Natural killer cell (primary cell): ENCODE results near the gene SHF. TPM values are rescaled to one million over a fixed set of nuclear protein-coding genes. Genes with fewer than 3 reads are reported as not detected.
A peak's percentile ranks its signal among the peaks of the same experiment; 100 is the strongest.

Source experiments
- ATAC-seq, 3 donors: fragments of 150-1000 bp in 2 of 3; fragments of 200-7000 bp in 1 of 3; cut with Tn5 transposase; 1 replicate in 1 of 3; 2 replicates in 2 of 3; pipeline ENCODE4 v1.10.0; 2021; ENCODE audit warnings: mild to moderate bottlenecking in 2 of 3, moderate library complexity in 2 of 3
- DNase-seq, 2 donors: peaks; one replicate each; pipeline versions ENCODE4 v3.0.0 to v3.0.0-alpha.2; 2013 to 2021; ENCODE audit warnings: mixed read lengths in 1 of 2
- H3K27ac ChIP-seq: one replicate; pipeline ENCODE4 v1.5.1; 2013; ENCODE audit warnings: mild to moderate bottlenecking, low read length
- H3K27me3 ChIP-seq: one replicate; pipeline ENCODE4 v1.6.1; 2013; ENCODE audit warnings: low read length; ENCODE audit not compliant: control insufficient read depth, insufficient read depth
- H3K36me3 ChIP-seq: one replicate; pipeline ENCODE4 v1.6.1; 2013; ENCODE audit warnings: low read length; ENCODE audit not compliant: control insufficient read depth, insufficient read depth
- H3K4me1 ChIP-seq: one replicate; pipeline ENCODE4 v1.6.1; 2013; ENCODE audit warnings: low read length; ENCODE audit not compliant: control insufficient read depth, insufficient read depth
- H3K4me3 ChIP-seq: one replicate; pipeline ENCODE4 v1.5.1; 2013; ENCODE audit warnings: low read length
- H3K9me3 ChIP-seq: one replicate; pipeline ENCODE4 v1.6.1; 2013; ENCODE audit warnings: low read length; ENCODE audit not compliant: control insufficient read depth, insufficient read depth
- H3K27ac Mint-ChIP-seq, 2 donors: one replicate each; pipeline ENCODE4 v1.8.0; 2022; ENCODE audit warnings: mild to moderate bottlenecking in 2 of 2, mixed read lengths in 2 of 2, moderate library complexity in 1 of 2
- H3K27me3 Mint-ChIP-seq, 2 donors: one replicate each; pipeline ENCODE4 v1.8.0; 2022; ENCODE audit warnings: low read depth in 2 of 2, mixed read lengths in 2 of 2
- H3K36me3 Mint-ChIP-seq: one replicate; pipeline ENCODE4 v1.8.0; 2022; ENCODE audit warnings: mixed read lengths
- H3K4me1 Mint-ChIP-seq, 2 donors: one replicate each; pipeline ENCODE4 v1.8.0; 2022; ENCODE audit warnings: mixed read lengths in 2 of 2
- H3K4me3 Mint-ChIP-seq: one replicate; pipeline ENCODE4 v1.8.0; 2022; ENCODE audit warnings: mild to moderate bottlenecking, moderate library complexity, mixed read lengths
- H3K9me3 Mint-ChIP-seq, 2 donors: one replicate each; pipeline ENCODE4 v1.8.0; 2022; ENCODE audit warnings: mixed read lengths in 2 of 2
- CTCF ChIP-seq: fragments of 200-600 bp; IDR thresholded peaks from one replicate; pipeline ENCODE4 v1.8.0; 2022; ENCODE audit warnings: antibody characterized with exemption
- WGBS: methylation state at CpG from one replicate; pipeline ENCODE4 v1.1.7; 2013; ENCODE audit warnings: missing lambda C conversion rate; ENCODE audit not compliant: insufficient coverage; 5-methylcytosine and 5-hydroxymethylcytosine counted together
- intact Hi-C: fragments of 100-400 bp; cut with micrococcal nuclease; formaldehyde crosslinking; loops from one replicate; pipeline ENCODE4 v1.14.2; 2022
- total RNA-seq, 4 donors: library from RNA; stranded (reverse); fragments of 120-200 nt in 1 of 4; gene quantifications; one replicate each; pipeline versions ENCODE4 v1.2.3 to v1.2.4, GENCODE V29; 2013 to 2022

Gene SHF
- total RNA-seq, 3 donors from 2014 or later (not counting 1 experiment from before 2014, with no cell fraction given): 0.94 to 2.4 (median 1.7) TPM

GRCh38 chr15:45201557-45201859 lies 13.7 kb upstream of the SHF start:
- 85% methylated on average over 3 of the region's 3 CpGs for WGBS
- Mint-ChIP-seq H3K27me3 (peaks cover under 1 to 2% of the 10 kb centered on the region in 2 donors), H3K4me3 (no peak overlapping the region), H3K36me3 (no peaks in the 10 kb centered on the region), H3K9me3 (no peaks in the 10 kb centered on the region), H3K27ac (no peak overlapping the region), H3K4me1 (peaks cover 4 to 5% of the 10 kb centered on the region in 2 donors)
- no peaks in the 10 kb centered on the region for H3K36me3 ChIP-seq
- intact Hi-C loops: loop anchor here (2.0 to 10.0 kb wide), 6 partner anchors 77 to 917 kb away; partner anchors contain the start of genes BLOC1S6 and GOLM2
- H3K9me3 ChIP-seq: no peaks in the 10 kb centered on the region
- H3K4me1 ChIP-seq: peaks cover 20% of the 10 kb centered on the region
- no peaks in the 10 kb centered on the region for H3K27me3 ChIP-seq
- no peak overlapping the region for H3K4me3 ChIP-seq
- DNase-seq (peak in 1 of 2 donors; percentile 65), ATAC-seq (no peak)
- no peak for TF ChIP-seq CTCF
- peak overlapping the region; percentile 90 for H3K27ac ChIP-seq

- H3K9me3 Mint-ChIP-seq: no peaks in the 10 kb centered on the region
- ATAC-seq: peak; percentile 6 to 22 (median 17)
- intact Hi-C loops: loop anchor here (2.0 to 10.0 kb wide), 6 partner anchors 78 to 916 kb away; partner anchors contain the start of genes BLOC1S6 and GOLM2
- DNase-seq: peak; percentile 77 to 86
- Histone ChIP-seq H3K27me3 (no peaks in the 10 kb centered on the region), H3K36me3 (no peaks in the 10 kb centered on the region), H3K27ac (peak overlapping the region; percentile 90), H3K9me3 (no peaks in the 10 kb centered on the region), H3K4me1 (peaks cover 20% of the 10 kb centered on the region), H3K4me3 (peak overlapping the region; percentile 55)
- WGBS: under 1% methylated on average over 32 of the region's 34 CpGs
- no peak overlapping the region for H3K4me3 Mint-ChIP-seq
- H3K27ac Mint-ChIP-seq: no peak overlapping the region
- TF ChIP-seq CTCF: no peak
- no peaks in the 10 kb centered on the region for H3K36me3 Mint-ChIP-seq
- peaks cover 4 to 5% of the 10 kb centered on the region in 2 donors for H3K4me1 Mint-ChIP-seq
- no peaks in the 10 kb centered on the region for H3K27me3 Mint-ChIP-seq
These were observed 13.2 kb upstream of the SHF start for GRCh38 chr15:45200799-45201556.

- no peaks in the 10 kb centered on the region for H3K9me3 ChIP-seq
- intact Hi-C loops: loop anchor here (2.0 to 10.0 kb wide), 6 partner anchors 79 to 915 kb away; partner anchors contain the start of genes BLOC1S6 and GOLM2
- H3K36me3 ChIP-seq: no peaks in the 10 kb centered on the region
- ATAC-seq: peak; percentile 69 to 87 (median 71)
- H3K4me3 ChIP-seq: peak overlapping the region; percentile 72
- Mint-ChIP-seq H3K27me3 (no peaks in the 10 kb centered on the region), H3K36me3 (no peaks in the 10 kb centered on the region), H3K4me1 (peaks cover 4 to 5% of the 10 kb centered on the region in 2 donors), H3K9me3 (no peaks in the 10 kb centered on the region), H3K4me3 (no peak overlapping the region), H3K27ac (no peak overlapping the region)
- H3K4me1 ChIP-seq: peaks cover 20% of the 10 kb centered on the region
- H3K27ac ChIP-seq: peak overlapping the region; percentile 90
- no peak for TF ChIP-seq CTCF
- WGBS: under 1% methylated on average over 34 of the region's 34 CpGs
- DNase-seq: peak; percentile 95 to 99
- no peaks in the 10 kb centered on the region for H3K27me3 ChIP-seq
These were observed 12.4 kb upstream of the SHF start for GRCh38 chr15:45200001-45200798.
